Erythroblast (primary cell): ENCODE measurements around the gene SOX3.

Experiments used
- GATA1 ChIP-seq: IDR thresholded peaks from 2 replicates; pipeline ENCODE4 v1.6.1; 2011; ENCODE audit warnings: low read depth, mild to moderate bottlenecking, control low read depth, low read length, moderate library complexity
- POLR2A ChIP-seq: IDR thresholded peaks from 2 replicates; pipeline ENCODE4 v1.6.1; 2011; ENCODE audit warnings: mild to moderate bottlenecking, low read length

- TF ChIP-seq POLR2A (no peak), GATA1 (no peak)
These were observed 1.0 kb downstream of the SOX3 start for GRCh38 chrX:140503714-140504351.
